NB4 (cell line): Measurements from ENCODE around the gene TJP1.

Source experiments
- POLR2A ChIP-seq: IDR thresholded peaks from 2 replicates; pipeline ENCODE4 v1.6.1; 2011; ENCODE audit warnings: mild to moderate bottlenecking; ENCODE audit not compliant: insufficient read length; ENCODE audit errors: extremely low read depth
- TF ChIP-seq, protein P1 (sequence below): IDR thresholded peaks from one replicate; pipeline ENCODE4 v1.5.1; 2012; ENCODE audit warnings: low read depth, low read length
- TF ChIP-seq, protein P2 (sequence below): IDR thresholded peaks from 2 replicates; pipeline ENCODE4 v1.6.1; 2011; ENCODE audit warnings: low read depth, low read length

DNA sequence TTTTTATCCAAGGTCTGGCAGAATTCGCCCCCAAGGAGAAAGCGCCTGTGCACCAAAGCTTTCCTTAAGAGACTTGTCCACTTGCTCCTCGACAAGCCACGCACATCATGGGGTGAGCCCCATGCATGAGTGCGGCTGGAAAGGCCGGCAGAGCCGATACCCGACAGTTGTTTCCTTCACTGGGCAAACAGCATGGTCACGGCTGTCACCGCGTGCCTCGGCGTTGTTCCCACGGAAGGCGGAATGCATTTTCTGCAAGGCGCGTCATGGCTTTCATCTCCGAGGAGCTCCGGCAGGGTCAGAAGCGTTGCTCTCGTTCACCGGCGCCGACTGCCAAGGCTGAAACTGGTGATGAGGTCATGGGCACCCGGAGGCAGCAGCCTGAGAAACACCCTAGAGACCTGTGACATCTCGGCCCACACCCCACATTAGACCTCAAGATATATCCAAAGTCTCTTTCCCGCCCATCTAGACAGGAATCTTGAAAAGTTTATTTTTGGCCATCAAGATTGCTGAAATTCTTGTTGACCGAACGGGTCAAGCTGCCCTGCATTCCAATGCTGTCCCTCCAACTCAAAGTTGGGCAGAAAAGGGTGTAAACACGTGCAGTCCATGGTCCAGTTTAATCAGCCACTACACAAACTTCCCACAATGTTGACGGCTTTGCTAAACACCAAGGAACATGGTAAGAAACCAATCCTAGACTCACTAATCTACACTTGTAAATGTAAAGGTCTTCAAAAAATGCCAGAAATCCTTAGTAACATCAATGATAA, 604 bp upstream of the TJP1 start:
- TF ChIP-seq, protein P1, sequence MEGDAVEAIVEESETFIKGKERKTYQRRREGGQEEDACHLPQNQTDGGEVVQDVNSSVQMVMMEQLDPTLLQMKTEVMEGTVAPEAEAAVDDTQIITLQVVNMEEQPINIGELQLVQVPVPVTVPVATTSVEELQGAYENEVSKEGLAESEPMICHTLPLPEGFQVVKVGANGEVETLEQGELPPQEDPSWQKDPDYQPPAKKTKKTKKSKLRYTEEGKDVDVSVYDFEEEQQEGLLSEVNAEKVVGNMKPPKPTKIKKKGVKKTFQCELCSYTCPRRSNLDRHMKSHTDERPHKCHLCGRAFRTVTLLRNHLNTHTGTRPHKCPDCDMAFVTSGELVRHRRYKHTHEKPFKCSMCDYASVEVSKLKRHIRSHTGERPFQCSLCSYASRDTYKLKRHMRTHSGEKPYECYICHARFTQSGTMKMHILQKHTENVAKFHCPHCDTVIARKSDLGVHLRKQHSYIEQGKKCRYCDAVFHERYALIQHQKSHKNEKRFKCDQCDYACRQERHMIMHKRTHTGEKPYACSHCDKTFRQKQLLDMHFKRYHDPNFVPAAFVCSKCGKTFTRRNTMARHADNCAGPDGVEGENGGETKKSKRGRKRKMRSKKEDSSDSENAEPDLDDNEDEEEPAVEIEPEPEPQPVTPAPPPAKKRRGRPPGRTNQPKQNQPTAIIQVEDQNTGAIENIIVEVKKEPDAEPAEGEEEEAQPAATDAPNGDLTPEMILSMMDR = no peak
- TF ChIP-seq, protein P2, sequence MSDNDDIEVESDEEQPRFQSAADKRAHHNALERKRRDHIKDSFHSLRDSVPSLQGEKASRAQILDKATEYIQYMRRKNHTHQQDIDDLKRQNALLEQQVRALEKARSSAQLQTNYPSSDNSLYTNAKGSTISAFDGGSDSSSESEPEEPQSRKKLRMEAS = no peak
- no peak for TF ChIP-seq POLR2A
